HG03342 (cell line): ENCODE data around the gene ARSD.

Experiments
- ATAC-seq: cut with Tn5 transposase; IDR thresholded peaks from one replicate; pipeline ENCODE4 v1.9.1; 2021; ENCODE audit warnings: mild to moderate bottlenecking, moderate library complexity; ENCODE audit not compliant: unreplicated experiment

The ARSD gene

GRCh38 chrX:2862404-2862803 lies 66.7 kb downstream of the ARSD start:
- no peak for ATAC-seq

GRCh38 chrX:2859197-2859797 lies 69.8 kb downstream of the ARSD start:
- no peak for ATAC-seq

- ATAC-seq: no peak
These were observed 71.6 kb downstream of the ARSD start for GRCh38 chrX:2857566-2857965.

GRCh38 chrX:2855761-2856160 lies 73.4 kb downstream of the ARSD start:
- ATAC-seq: no peak

- ATAC-seq: no peak
These were observed 74.2 kb downstream of the ARSD start for GRCh38 chrX:2854918-2855317.
